ENCODE measurements around the gene NGFR.

Gene NGFR

DNA sequence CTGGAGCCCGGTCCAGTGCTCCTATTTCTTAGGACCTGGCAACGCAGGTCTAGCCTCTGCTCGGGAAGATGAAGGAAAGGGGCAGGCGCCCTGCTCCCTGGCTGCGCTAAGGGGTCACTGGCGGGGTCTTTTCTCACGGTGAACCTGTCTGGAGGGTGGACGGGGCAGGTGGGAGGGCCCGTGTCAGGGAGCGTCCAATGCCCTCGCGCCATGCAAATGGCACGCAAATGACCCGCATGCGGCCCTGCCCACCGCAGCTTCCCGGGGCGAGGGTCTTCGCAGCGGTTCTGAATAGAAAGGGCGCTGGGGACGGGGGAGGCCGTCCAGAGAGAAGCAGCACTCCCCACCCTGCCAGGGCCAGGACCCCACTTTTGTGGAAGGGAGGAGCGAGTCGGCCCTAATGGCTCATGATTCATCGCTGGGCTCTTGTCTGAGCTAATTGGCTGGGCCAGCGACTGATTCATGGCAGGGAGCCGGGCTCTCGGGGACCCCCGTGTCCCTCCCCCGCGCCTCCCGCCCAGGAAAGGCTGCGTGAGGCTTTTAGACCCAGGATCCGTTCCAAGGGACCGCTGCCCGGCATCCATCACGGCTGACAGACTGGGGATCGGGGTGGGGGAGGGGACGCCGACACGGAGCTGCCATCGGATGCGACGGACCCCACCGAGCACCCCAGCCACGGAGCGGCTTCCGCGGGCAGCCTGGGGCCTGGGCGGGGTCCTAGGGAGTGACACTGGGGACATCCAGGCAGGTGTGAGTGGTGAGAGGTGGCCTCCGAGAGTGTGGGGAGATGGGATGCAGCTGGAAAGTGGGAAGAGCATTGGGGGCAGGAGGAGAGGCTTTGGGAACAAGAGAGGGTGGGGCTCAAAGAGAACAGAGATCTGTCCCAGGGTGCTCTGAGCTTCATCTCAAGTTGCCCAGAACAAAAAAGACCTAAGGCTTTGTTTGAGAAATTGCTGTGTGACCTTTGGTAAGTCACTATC is 25.0 kb upstream of the NGFR start:
- in situ Hi-C loops (cut with MboI; ENCODE audit: low sequenced_read_pairs): no loop called here

DNA sequence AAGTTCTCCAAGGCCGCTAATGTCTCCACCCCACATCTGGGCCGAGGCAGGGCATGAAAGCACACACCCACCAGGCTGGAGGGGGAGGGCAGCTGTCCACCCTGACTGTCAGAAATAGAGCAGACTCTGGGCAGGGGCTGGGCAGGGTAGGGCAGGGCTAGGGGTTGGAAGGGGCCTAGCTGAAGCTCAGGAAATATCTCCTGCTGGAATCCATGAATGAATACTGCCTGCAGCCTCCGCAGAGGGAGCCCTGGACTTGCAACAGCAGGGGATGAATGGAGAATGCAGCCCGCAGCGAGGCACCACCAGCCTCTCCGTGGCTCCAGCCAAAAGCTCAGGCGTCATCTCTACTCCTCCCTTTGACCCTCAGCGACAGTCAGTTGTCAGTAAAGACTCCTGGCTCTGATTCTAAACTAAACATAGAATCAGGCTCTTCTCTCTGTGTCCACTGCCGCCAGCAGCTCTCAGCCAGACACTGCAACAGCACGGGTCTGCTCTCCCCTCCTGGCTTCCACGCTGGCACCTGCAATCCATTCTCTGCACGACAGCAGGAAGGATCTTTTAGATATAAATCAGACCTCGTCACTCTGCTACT is 23.9 kb upstream of the NGFR start:
- in situ Hi-C loops (cut with MboI; ENCODE audit: low sequenced_read_pairs): no loop called here

DNA sequence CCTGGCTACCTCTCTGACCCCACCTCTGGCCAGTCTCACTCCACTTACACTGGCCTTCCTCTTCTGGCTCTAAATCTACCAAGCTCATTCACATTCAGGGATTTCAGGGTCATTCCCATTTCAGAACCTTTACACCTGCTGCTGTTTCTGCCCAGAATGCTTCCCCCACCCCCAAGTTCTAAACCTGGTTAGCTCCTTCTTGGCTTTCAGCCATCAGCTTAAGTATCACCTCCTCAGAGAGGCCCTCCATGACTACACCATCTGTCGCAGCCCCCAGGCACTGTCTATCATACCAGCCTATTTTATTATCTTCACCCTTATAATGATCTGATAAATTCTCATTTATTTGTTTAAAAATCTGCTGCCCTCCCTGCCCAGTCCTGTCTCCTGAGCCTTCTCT is 23.3 kb upstream of the NGFR start:
- in situ Hi-C loops (cut with MboI; ENCODE audit: low sequenced_read_pairs): no loop called here

DNA sequence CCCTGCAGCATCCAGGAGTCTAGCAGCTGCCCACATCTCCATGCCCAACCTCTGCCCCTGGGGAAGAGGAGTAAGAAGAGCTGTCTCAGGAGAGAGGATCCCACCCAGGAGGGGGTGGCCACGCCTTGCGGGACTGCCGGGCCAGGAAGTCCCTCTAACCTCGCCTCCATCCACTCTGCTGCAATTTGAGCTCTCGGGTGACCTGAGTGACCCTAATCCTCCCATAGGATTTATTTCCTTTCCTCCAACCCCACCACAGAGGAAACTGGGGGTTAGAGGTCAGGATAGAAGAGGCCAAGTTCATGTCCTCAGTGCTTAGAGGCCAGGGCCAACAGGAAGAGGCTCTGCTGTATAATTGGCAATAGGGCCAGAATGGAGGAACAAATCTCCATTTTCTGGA is 22.6 kb upstream of the NGFR start:
- in situ Hi-C loops (cut with MboI; ENCODE audit: low sequenced_read_pairs): no loop called here

DNA sequence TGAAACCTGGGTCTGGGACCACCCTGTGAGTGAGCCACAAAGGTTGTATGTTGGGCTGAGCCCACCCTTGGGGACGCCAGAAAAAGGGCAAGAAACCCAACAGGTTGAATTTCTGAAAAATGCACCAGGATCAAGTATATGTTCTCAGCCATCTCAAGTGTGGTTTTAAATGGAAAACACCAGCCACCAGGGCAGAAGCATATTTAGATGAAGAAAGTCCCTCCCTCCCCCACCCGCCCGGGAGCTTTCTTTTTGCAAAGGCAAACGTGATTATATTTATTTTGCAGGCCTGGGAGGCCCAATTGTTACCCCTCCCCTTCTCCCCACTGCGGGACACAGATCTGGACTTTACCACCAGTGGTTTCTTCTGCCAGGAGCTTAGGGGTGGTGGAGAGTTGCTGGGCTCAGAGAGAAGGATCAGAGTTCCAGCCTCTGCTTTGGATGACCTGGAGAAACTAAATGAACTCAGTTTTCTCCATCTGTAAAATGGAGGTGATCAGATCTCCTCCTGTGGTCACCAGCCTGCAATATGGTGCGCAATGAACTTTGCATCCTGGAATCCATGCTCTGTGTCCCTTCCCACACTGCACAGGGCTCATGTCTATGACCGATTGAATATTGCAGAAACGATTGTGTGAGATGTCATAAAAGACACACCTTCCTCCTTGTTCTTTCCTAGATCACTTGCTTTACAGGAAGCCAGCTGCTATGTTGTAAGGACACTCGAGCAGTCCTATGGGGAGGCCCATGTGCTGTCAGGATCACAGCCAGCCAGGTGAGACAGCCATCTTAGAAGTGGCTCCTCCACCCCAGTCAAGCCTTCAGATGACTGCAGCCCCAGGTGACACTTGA is 21.0 kb upstream of the NGFR start:
- in situ Hi-C loops (cut with MboI; ENCODE audit: low sequenced_read_pairs): no loop called here

DNA sequence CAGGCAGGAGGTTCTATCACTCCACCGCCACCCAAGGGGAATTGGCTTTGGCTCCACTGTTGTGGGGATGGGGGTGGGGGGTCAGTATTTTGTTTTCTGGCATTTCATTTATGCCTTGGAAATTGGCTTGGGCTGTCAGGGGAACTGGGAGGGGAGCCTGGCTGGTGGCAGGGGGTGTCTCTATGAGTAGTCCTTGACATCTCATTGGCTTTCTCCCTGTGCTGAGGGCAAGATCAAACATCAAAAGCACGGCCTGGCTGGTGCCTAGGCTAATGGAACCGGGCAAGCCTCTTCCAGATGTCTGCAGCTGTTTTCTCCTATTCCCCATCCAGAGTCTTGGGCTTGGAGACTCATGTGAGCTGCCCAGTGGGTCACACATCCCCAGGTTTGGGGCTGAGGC is 17.4 kb upstream of the NGFR start:
- in situ Hi-C loops (cut with MboI; ENCODE audit: low sequenced_read_pairs): no loop called here

DNA sequence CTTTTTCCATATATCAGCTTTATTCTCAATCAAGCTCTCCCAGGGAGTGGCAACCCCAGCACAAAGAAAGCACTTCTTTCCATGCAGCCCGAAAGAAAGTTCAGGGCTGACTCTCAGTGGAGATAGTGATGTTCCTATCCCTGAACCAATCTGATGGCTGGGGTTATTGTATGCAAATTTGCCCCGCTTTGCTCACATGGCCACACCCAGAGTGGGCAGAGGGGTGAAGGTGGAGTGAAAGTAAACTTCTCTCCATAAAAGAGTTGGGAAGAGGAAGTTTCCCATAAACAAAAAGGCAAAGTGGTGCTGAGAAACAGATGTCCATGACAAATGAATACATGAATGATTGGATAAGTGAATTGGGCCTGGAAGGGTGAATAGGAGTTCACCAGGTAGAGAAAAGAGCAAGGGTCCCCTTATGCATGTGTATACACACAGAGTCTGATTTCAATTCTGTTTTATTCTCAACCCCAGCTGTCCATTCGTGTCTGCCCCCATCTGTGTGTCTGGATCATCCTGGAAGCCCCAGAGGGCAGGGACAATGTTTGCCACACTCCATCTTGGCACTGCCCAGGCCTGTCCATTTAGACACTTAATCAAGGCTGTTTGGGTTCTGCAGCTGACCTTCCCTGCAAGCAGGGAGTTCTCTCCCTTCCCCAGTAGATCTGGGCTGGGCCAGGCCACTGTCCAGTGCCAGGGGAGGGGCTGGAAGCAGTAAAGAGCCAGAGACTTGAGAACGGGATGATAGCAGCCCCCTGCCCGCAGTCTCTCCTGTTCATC is 14.1 kb upstream of the NGFR start:
- in situ Hi-C loops (cut with MboI; ENCODE audit: low sequenced_read_pairs): no loop called here

DNA sequence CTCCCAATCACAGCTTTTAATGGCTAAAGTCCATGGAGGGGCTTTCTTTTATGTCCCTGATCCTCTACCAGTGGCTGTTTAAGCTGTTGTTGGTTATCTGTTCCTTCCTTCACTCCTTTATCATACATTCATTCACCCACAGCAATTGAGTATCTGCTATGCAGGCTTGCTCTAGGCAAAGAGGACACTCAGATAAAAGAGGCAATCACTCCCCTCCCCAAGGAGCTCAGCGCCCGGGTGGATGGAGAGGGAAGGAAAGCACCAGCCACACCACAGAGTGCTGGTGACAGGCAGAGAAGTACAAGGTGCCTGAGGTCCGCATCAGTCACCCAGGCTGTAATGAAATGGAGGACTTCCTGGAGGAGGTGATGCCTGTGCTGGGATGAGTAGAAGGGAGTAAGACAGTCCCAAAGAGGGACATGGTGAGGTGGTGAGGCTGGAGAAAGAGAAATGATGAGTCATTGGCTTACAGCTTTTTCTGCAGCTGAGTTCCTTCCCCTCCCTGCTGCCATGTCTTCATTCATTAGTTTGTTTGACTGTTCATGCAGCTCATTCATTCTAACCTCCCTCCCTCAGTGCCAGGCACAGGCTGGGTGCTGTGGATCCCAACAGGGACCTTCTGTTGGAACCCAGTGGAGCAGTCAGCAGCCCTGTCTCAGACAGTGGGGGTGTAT is 12.8 kb upstream of the NGFR start:
- in situ Hi-C loops (cut with MboI; ENCODE audit: low sequenced_read_pairs): no loop called here

DNA sequence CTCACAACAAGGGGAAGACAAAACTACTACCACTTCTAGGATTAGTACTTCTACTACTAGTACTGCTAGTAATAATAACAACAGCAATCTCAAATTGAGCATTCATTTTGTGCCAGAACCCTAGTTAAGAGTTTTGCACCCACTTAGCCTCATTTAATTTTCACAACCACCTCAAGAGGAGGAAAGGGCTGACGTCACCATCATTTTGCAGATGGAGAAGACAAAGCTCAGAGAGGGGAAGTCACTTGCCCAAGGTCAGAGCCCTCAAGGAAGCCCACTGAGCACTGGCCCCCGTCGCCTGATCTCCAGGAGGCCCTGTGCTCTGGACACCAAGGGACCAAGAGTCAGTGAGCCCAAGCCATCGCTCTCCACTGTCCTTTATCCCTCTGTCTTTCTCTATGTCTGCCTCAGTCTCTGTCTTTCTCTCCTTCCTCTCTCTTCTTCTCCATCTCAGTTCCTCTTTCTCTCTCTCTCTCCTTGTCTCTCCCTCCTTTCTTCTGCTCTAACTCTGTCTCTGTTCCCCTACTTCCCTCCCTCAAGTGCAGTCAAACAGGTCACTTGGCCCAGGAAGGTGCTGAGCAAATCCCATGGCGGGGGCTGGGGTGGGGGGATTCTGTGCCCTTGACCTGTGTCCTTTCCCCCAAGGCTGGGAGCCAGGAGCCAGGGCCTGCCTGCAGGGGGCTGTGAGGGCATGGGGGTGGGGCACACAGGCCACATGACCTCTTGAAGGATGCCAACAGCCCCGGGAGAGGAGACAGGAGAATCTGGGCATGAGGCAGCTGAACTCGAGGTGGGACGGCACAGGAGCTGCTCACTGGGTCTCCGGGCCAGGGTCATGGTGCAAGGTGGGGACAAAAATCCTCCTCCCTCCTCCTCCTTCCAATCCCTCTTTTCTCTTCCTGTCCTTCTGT is 11.2 kb upstream of the NGFR start:
- in situ Hi-C loops (cut with MboI; ENCODE audit: low sequenced_read_pairs): no loop called here

DNA sequence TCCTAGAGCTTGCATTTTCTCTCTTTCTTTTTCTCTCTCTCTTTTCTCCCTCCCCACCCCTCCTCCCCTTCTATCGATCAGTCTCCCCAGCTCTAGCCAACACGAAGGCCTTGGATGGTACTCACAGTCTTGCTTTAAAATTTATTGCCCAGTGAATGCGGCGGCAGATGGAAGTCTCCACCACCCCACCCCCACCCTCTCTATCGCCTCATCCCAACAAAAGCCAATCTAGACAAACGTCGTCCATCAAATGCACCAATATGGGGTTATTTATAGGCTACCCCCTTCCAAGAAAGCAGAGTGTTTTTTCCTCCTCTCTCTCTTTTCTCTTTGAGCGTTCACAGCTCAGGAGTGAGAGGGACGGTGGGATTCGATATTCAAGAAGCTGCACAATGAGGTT is 10.5 kb upstream of the NGFR start:
- in situ Hi-C loops (cut with MboI; ENCODE audit: low sequenced_read_pairs): no loop called here

DNA sequence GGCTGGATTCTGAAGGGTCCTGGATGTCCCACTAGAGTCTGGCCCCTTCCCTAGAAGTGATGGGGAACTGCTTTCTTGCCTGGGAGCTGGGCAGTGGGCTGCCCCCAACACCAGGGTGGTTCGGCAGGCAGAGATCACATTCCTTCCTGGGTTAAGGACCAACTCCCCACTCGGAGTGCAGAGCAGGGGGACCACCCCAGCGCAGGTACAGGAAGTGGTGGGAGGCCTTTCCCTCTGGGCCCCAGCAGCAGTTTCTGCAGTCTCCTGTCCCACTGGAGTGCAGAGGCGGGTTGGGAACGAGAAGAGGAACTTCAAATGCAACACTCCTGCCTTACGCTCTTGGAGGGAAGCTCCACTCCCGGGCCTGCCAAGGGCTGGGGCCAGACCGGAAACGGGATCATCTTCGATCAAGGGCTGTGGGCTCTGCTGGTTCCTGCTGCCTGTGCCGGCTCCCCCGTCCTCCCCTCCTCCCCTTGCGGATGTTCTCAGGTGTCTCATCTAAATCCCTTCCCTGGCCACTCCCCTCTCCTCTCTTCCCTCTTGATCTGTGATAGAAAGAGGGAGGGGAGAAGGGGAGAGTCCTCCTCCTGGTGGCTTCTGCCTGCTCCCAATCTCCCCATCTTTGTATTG is 9.0 kb upstream of the NGFR start:
- in situ Hi-C loops (cut with MboI; ENCODE audit: low sequenced_read_pairs): no loop called here

DNA sequence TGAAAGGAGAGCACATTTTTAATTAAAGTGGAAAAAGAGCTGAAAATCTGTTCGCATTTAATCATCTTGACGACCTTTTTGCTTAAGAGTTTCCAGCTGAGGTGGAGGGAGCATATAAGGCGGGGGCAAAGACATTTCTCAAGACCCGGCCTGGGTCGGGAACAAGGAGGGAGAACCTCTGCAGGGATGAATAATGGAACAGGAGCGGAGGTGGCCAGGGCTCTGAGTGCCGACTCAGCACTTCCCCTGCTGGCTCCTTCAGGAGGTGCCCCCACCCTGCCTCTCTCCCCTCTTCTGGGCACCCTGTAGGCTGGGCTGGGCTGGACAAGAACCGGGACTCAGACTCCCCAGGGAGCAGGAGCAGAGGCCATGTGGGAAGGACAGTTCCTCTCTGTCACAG is 7.9 kb upstream of the NGFR start:
- in situ Hi-C loops (cut with MboI; ENCODE audit: low sequenced_read_pairs): no loop called here

DNA sequence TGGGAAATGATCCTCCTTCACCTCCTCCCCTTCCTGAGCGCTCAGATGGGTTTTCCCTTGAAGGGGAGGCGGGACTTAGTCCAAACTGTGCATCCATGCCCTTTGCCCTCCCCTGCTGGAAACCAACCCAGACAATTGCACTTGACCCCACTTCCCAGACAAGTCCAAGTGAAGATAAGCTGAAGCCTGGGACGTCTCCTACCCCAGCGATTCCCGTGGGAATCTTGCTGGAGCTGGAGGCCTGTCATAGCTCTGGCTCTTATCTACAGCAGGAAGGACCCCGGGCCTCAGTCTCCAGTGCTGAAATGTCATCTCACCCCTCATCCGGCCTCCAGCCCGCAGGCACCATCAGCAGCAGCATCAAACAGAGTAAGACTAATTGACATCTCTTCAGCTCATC is 6.5 kb upstream of the NGFR start:
- in situ Hi-C loops (cut with MboI; ENCODE audit: low sequenced_read_pairs): no loop called here

DNA sequence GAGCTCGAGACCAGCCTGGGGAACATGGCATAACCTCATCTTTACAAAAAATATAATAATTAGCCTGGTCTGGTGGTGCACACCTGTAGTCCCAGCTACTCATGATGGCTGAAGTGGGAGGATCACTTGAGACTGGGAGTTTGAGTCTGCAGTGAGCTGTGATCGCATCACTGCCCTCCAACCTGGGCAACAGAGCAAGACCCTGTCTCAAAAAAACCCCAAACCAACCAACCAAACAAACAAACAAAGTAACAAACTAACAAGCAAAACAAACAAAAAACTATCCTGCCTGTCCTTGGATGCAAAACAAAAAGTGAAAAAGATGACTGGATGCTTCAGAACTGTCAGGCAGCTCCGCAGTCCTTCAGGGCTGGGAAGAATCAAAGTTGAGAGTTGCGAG is 5.7 kb upstream of the NGFR start:
- in situ Hi-C loops (cut with MboI; ENCODE audit: low sequenced_read_pairs): no loop called here

DNA sequence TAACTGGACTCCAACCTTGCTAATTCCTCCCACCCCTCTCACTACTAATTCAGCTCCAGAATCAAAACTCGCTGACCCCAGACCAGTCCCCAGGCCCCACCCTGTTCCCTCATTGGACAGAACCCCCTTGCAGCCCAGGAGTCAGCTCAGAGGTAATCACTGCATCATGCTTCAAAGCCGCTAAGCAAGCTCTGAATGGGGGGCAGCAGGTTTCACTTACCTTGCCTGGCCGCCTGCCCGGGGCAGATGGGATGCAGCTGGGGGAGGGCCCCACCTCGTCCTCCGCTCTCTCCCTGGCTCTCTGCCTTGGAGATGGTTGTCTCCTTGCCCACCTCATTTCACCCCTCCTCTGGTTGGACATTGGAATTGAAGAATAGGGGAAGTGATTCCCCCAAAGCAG is 4.8 kb upstream of the NGFR start:
- in situ Hi-C loops (cut with MboI; ENCODE audit: low sequenced_read_pairs): no loop called here

DNA sequence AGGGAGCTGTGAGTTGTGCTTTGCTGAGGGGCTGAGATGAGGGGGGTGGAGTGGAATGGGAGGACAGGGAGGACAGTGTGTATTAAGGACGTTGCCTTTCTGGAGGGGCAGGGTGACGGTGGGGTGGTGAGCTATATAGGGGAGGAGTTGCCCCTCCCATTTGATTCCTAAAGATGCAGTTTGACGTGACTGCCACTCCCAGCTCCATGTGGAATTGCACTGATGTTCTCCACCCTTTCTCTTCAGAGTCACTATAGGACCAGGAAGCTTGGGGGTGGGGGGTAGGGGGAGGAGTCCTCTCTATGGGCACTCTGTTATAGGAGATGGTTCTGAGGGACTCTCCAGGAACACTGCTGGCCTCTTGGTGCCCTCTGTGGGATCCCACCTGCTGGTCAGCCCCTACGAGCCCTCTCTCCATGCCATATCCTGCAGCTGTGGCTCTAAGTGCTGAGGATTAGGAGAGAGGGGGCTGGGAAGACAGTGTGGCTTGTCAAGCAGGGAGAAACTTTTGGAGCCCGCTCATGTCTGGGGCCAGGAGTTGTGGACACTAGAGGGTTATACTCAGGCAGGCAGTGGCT is 3.8 kb upstream of the NGFR start:
- in situ Hi-C loops (cut with MboI; ENCODE audit: low sequenced_read_pairs): no loop called here

DNA sequence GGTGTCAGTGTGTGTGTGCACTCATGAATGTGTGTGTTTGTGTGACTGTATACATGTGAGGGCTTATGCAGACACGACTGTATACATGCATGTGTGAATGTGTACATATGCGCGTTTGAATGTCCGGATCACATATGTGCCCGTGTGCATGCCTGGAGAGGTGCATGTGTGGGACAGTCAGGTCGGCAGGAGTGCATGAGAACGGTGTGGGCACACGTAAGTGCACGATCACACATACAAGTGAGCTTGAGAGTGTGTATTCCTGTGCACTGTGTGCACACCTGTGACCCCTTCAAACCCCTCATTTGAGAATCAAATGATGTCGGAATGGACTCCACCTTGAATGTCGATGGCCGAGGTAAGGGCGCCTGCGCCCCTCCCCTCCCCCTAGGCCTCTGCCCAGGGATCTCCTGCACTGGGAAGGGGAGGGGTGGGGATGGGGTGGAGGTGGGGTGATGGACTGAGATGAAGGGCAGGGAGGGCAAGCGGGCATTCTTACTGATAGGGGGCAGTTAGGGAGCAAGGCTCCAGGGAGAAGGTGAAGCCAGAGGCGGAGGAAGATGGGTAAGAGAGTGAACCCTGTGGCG is 601 bp upstream of the NGFR start:
- in situ Hi-C loops (cut with MboI; ENCODE audit: low sequenced_read_pairs): no loop called here

DNA sequence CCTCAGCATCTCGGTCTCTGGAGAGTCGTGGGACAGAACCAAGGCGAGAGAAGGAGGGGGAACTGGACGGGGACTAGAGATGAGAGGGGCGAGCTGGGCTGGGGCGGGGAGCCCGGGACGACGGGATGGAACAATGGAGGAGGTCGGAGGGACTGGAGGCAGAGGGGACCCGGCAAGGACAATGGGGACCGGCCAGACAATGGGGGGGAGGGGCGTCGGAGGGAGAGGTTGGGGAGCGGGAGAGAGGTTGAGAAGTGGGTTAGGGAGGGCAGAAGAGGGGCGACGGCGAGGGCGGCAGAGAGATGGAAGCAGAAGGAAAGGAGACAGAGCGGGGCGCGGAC is 719 bp downstream of the NGFR start:
- in situ Hi-C loops (cut with MboI; ENCODE audit: low sequenced_read_pairs): no loop called here
